Measurements from ENCODE around the gene KLHL14. TPM values are rescaled to one million over a fixed set of nuclear protein-coding genes. Genes with fewer than 3 reads are reported as not detected.

Gene KLHL14
- total RNA-seq, 2 experiments from 2014 or later, result 0.57 to 2.8 TPM

DNA sequence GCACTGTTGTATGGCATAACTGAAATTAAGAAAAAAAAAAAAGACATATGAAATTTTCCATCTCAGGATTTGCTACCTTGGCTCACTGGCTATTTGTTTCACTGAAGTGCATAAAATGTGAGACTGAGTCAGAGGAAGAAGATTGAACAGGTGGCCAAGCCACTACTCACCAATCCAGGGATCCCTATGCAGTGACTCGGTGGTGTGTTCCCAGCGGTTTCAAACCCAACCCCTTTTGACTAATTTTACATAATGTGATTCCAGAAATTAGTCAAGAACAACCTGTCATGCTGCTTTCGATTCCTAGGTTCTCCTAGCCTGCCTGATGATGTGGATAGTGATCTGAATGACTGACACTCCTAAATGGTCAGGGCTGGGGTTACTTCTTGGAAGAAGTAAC is 77.3 kb downstream of the KLHL14 start:
- DNase-seq (ENCODE audit: low spot score), result no peak
- Histone ChIP-seq H4K20me1 (ENCODE audit: insufficient read depth, low read length) (no peaks in the 10 kb centered on the region), H3K9me2 (ENCODE audit: insufficient read depth, low read length) (no peaks in the 10 kb centered on the region), H3K4me2 (ENCODE audit: low read length) (no peak overlapping the region), H3K79me2 (ENCODE audit: insufficient read depth, low read depth, low read length) (no peaks in the 10 kb centered on the region), H3K36me3 (ENCODE audit: insufficient read depth, low read length) (no peaks in the 10 kb centered on the region), H3K4me3 (ENCODE audit: low read depth, low read length, poor library complexity, severe bottlenecking) (no peak overlapping the region), H3K27ac (ENCODE audit: low read depth, low read length, poor library complexity, severe bottlenecking) (no peak overlapping the region), H3K4me1 (ENCODE audit: insufficient read depth, low read length, poor library complexity, severe bottlenecking) (no peaks in the 10 kb centered on the region), H2AFZ (ENCODE audit: low read length) (no peak overlapping the region), H3K9me3 (ENCODE audit: low read length) (no peaks in the 10 kb centered on the region)
- ChIA-PET CTCF (ENCODE audit: unreplicated experiment) (no interaction called here), POLR2A (no interaction called here)
- TF ChIP-seq EZH2phosphoT487 (IDR thresholded peaks at IDR 0.05; ENCODE audit: borderline replicate concordance, low read depth, low read length), result no peak
- TF ChIP-seq, protein P1, sequence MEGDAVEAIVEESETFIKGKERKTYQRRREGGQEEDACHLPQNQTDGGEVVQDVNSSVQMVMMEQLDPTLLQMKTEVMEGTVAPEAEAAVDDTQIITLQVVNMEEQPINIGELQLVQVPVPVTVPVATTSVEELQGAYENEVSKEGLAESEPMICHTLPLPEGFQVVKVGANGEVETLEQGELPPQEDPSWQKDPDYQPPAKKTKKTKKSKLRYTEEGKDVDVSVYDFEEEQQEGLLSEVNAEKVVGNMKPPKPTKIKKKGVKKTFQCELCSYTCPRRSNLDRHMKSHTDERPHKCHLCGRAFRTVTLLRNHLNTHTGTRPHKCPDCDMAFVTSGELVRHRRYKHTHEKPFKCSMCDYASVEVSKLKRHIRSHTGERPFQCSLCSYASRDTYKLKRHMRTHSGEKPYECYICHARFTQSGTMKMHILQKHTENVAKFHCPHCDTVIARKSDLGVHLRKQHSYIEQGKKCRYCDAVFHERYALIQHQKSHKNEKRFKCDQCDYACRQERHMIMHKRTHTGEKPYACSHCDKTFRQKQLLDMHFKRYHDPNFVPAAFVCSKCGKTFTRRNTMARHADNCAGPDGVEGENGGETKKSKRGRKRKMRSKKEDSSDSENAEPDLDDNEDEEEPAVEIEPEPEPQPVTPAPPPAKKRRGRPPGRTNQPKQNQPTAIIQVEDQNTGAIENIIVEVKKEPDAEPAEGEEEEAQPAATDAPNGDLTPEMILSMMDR (conservative IDR thresholded peaks at IDR 0.05; ENCODE audit: low read length), result no peak
- intact Hi-C loops (cut with micrococcal nuclease; ENCODE audit: unreplicated experiment), result no loop called here
- no TSS peak for BruUV-seq (replicated peaks)

DNA sequence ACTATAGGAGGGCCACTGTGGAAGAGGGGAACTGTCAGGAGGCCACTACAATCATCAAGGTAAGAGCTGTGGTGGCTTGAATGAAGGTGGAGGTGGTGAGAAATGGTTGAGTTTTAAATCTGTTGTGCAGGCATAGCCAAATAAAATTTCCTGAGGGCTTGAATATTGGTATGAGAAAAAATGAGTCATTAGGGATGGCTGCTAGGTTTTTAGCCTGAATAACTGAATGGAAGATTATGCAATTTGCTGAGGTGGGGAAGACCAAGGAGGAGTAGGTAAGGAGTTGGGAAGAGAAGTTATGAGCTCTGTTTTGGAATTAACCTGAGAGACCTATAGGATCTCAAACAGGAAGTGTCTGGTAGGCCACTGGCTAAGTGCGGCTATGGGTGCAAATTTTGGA is 84.0 kb downstream of the KLHL14 start:
- H3K36me3 ChIP-seq (ENCODE audit: insufficient read depth, low read length), result no peaks in the 10 kb centered on the region
- H3K4me2 ChIP-seq (ENCODE audit: low read length), result no peak overlapping the region
- intact Hi-C loops (cut with micrococcal nuclease; ENCODE audit: unreplicated experiment), result no loop called here
- H4K20me1 ChIP-seq (ENCODE audit: insufficient read depth, low read length), result no peaks in the 10 kb centered on the region
- BruUV-seq (replicated peaks), result no TSS peak
- no peak for DNase-seq (ENCODE audit: low spot score)
- H3K4me1 ChIP-seq (ENCODE audit: insufficient read depth, low read length, poor library complexity, severe bottlenecking), result no peaks in the 10 kb centered on the region
- ChIA-PET CTCF (ENCODE audit: unreplicated experiment) (no interaction called here), POLR2A (no interaction called here)
- no peak overlapping the region for H3K4me3 ChIP-seq (ENCODE audit: low read depth, low read length, poor library complexity, severe bottlenecking)
- H3K9me2 ChIP-seq (ENCODE audit: insufficient read depth, low read length), result no peaks in the 10 kb centered on the region
- TF ChIP-seq, protein P1 (conservative IDR thresholded peaks at IDR 0.05; ENCODE audit: low read length), result no peak
- no peak for TF ChIP-seq EZH2phosphoT487 (IDR thresholded peaks at IDR 0.05; ENCODE audit: borderline replicate concordance, low read depth, low read length)
- H3K79me2 ChIP-seq (ENCODE audit: insufficient read depth, low read depth, low read length), result no peaks in the 10 kb centered on the region
- no peaks in the 10 kb centered on the region for H3K9me3 ChIP-seq (ENCODE audit: low read length)
- no peak overlapping the region for H2AFZ ChIP-seq (ENCODE audit: low read length)
- H3K27ac ChIP-seq (ENCODE audit: low read depth, low read length, poor library complexity, severe bottlenecking), result no peak overlapping the region

DNA sequence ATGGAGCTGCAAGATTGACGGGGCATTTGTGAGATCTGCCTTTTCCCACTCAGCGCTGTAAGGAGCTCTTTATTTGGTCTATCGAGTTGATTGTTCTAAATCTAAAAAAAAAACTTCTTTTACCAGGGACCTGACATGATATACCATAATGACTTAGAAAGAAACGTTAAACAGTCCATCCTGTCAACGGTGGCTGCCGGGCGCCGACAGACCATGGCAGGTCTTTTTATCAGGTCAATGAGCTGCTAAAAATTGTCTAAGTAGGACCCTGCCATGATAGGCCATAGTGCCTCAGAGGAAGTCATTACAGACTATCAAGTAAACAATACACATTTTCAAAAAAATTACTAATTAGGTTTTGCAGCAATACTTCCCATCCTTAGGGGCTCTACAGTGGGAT is 87.9 kb downstream of the KLHL14 start:
- Histone ChIP-seq H3K4me3 (ENCODE audit: low read depth, low read length, poor library complexity, severe bottlenecking) (no peak overlapping the region), H3K4me2 (ENCODE audit: low read length) (no peak overlapping the region), H3K79me2 (ENCODE audit: insufficient read depth, low read depth, low read length) (no peaks in the 10 kb centered on the region), H3K9me2 (ENCODE audit: insufficient read depth, low read length) (no peaks in the 10 kb centered on the region), H3K9me3 (ENCODE audit: low read length) (no peaks in the 10 kb centered on the region), H3K27ac (ENCODE audit: low read depth, low read length, poor library complexity, severe bottlenecking) (no peak overlapping the region), H3K4me1 (ENCODE audit: insufficient read depth, low read length, poor library complexity, severe bottlenecking) (no peaks in the 10 kb centered on the region), H2AFZ (ENCODE audit: low read length) (no peak overlapping the region), H3K36me3 (ENCODE audit: insufficient read depth, low read length) (no peaks in the 10 kb centered on the region), H4K20me1 (ENCODE audit: insufficient read depth, low read length) (no peaks in the 10 kb centered on the region)
- TF ChIP-seq EZH2phosphoT487 (IDR thresholded peaks at IDR 0.05; ENCODE audit: borderline replicate concordance, low read depth, low read length), result no peak
- TF ChIP-seq, protein P1 (conservative IDR thresholded peaks at IDR 0.05; ENCODE audit: low read length), result no peak
- ChIA-PET CTCF (ENCODE audit: unreplicated experiment) (no interaction called here), POLR2A (no interaction called here)
- intact Hi-C loops (cut with micrococcal nuclease; ENCODE audit: unreplicated experiment), result no loop called here
- DNase-seq (ENCODE audit: low spot score), result no peak
- no TSS peak for BruUV-seq (replicated peaks)

Data from OCI-LY7 (cell line).